ENCODE measurements around the gene B3GAT2.

The B3GAT2 gene

GRCh38 chr6:70889270-70889669, 67.6 kb downstream of the B3GAT2 start:
- DNase-seq, result no peak

GRCh38 chr6:70886661-70887060, 70.2 kb downstream of the B3GAT2 start:
- no peak for DNase-seq

GRCh38 chr6:70886071-70886470, 70.8 kb downstream of the B3GAT2 start:
- no peak for DNase-seq

GRCh38 chr6:70884074-70884983, 72.5 kb downstream of the B3GAT2 start:
- peak; percentile 71 for DNase-seq

GRCh38 chr6:70879496-70879895, 77.4 kb downstream of the B3GAT2 start:
- no peak for DNase-seq

GRCh38 chr6:70874181-70874913, 82.5 kb downstream of the B3GAT2 start:
- no peak for DNase-seq

GRCh38 chr6:70872469-70872868, 84.4 kb downstream of the B3GAT2 start:
- DNase-seq, result no peak

GRCh38 chr6:70864401-70864800, 92.5 kb downstream of the B3GAT2 start:
- DNase-seq, result no peak

- no peak for DNase-seq
These were observed 93.5 kb downstream of the B3GAT2 start for GRCh38 chr6:70863343-70863742.

- DNase-seq, result no peak
These were observed 95.9 kb downstream of the B3GAT2 start for GRCh38 chr6:70860920-70861319.

GRCh38 chr6:70860045-70860444, 96.8 kb downstream of the B3GAT2 start:
- no peak for DNase-seq

GRCh38 chr6:70857387-70858077, 99.3 kb downstream of the B3GAT2 start:
- DNase-seq, result no peak

GRCh38 chr6:70852667-70853246, 104.1 kb downstream of the B3GAT2 start:
- DNase-seq, result no peak

GRCh38 chr6:70849348-70850069, 107.4 kb downstream of the B3GAT2 start:
- DNase-seq, result no peak

GRCh38 chr6:70847106-70848084, 109.5 kb downstream of the B3GAT2 start:
- no peak for DNase-seq

- DNase-seq, result no peak
These were observed 110.5 kb downstream of the B3GAT2 start for GRCh38 chr6:70846207-70846835.

GRCh38 chr6:70844301-70844700, 112.6 kb downstream of the B3GAT2 start:
- no peak for DNase-seq

GRCh38 chr6:70843328-70843918, 113.4 kb downstream of the B3GAT2 start:
- DNase-seq, result no peak

GRCh38 chr6:70842541-70842940, 114.3 kb downstream of the B3GAT2 start:
- no peak for DNase-seq

GRCh38 chr6:70841112-70841511, 115.7 kb downstream of the B3GAT2 start:
- no peak for DNase-seq
